Stimulated activated naive B cell treated with anti-CD40 and anti-IgM and Interleukin-4, amounts not matched to agents 10 μg/mL and 1 μg/mL and 100 μg/mL, for 72 hours (primary cell): ENCODE measurements around the gene DCK.
"Not testable (repeated sequence)": the region's sequence is repeated elsewhere in the genome, so short reads cannot be mapped to it uniquely, and the experiment has no call there.

ENCODE experiments used
- ATAC-seq, 2 donors: fragments of 150-1000 bp; cut with Tn5 transposase; replicated peaks; 2 replicates each; pipeline ENCODE4 v1.10.0; 2021; ENCODE audit warnings: moderate library complexity in 1 of 2
- DNase-seq: peaks from one replicate; pipeline ENCODE4 v3.0.0; 2021
- H3K27ac Mint-ChIP-seq: one replicate; pipeline ENCODE4 v1.8.0; 2022; ENCODE audit warnings: mild to moderate bottlenecking, mixed read lengths
- H3K27me3 Mint-ChIP-seq, 2 donors: one replicate each; pipeline ENCODE4 v1.8.0; 2022; ENCODE audit warnings: mixed read lengths in 2 of 2
- H3K36me3 Mint-ChIP-seq, 2 donors: one replicate each; pipeline ENCODE4 v1.8.0; 2022; ENCODE audit warnings: mixed read lengths in 2 of 2, mild to moderate bottlenecking in 1 of 2
- H3K4me1 Mint-ChIP-seq, 2 donors: one replicate each; pipeline ENCODE4 v1.8.0; 2022; ENCODE audit warnings: mixed read lengths in 2 of 2, mild to moderate bottlenecking in 1 of 2
- H3K4me3 Mint-ChIP-seq, 2 donors: one replicate each; pipeline ENCODE4 v1.8.0; 2022; ENCODE audit warnings: mild to moderate bottlenecking in 2 of 2, mixed read lengths in 2 of 2, moderate library complexity in 1 of 2
- H3K9me3 Mint-ChIP-seq, 2 donors: one replicate each; pipeline ENCODE4 v1.8.0; 2022; ENCODE audit warnings: mixed read lengths in 2 of 2, mild to moderate bottlenecking in 1 of 2

Gene DCK

DNA sequence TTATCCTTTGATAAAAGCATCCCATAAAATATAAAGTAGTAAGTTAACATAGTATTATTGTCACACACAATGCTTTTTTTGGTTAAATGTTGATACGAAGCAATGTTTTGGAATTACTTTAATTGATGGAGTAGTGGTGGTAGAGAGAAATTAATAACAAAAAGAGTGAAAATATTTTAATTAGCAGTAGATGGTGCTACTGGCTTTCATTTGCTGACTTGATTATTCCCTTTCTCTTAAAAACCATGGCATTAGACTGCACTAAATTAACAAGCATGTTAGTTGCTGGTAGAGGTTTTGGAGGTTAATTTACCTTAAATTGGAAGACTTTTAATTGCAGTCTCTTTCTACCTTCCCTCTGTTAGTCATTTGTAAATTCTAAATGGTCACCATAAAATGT, 8.9 kb upstream of the DCK start:
- no peak for ATAC-seq
- Mint-ChIP-seq H3K4me1 (peaks cover 2 to 10% of the 10 kb centered on the region in 2 donors), H3K9me3 (no peaks in the 10 kb centered on the region), H3K27ac (no peak overlapping the region), H3K4me3 (no peak overlapping the region), H3K36me3 (peaks cover 8 to 10% of the 10 kb centered on the region in 2 donors), H3K27me3 (no peaks in the 10 kb centered on the region)
- no peak for DNase-seq

GRCh38 chr4:70991596-70991995, 1.9 kb upstream of the DCK start:
- no peaks in the 10 kb centered on the region for H3K27me3 Mint-ChIP-seq

DNA sequence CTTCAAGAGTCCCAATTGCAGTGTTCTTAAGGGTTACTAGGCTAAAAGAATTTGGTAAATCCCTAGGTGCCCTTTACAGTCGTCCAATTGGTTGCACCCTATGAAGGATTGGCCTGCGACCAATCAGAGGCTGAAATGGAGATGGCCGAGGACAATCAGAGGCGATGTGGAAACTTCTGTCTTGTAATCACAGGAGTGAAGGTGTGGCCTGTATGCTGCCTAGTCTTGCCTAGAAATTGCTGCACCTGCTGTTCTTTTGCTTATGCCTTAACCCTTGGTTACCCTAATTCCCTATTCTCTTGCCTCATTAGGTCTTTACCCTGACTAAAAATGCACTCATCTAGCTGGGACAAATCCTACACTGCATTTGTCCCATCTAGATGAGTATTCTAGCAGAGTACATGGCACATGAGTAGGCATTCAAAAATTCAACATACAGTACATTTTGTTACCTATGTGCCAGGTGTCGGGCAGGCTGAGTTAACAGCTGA, 1.0 kb upstream of the DCK start:
- DNase-seq = no peak
- Mint-ChIP-seq H3K4me3 (peak overlapping the region; percentile 91 to 95), H3K4me1 (peaks cover 28 to 42% of the 10 kb centered on the region in 2 donors), H3K9me3 (no peaks in the 10 kb centered on the region), H3K36me3 (peaks cover 7 to 9% of the 10 kb centered on the region in 2 donors), H3K27me3 (no peaks in the 10 kb centered on the region), H3K27ac (peak overlapping the region; percentile 92)
- no peak for ATAC-seq

More at GRCh38 chr4:70991596-70991995, 1.9 kb upstream of the DCK start:
- H3K4me3 Mint-ChIP-seq = no peak overlapping the region
- ATAC-seq = no peak
- H3K27ac Mint-ChIP-seq = no peak overlapping the region
- H3K9me3 Mint-ChIP-seq = no peaks in the 10 kb centered on the region
- peaks cover 6 to 7% of the 10 kb centered on the region in 2 donors for H3K36me3 Mint-ChIP-seq
- peaks cover 20 to 34% of the 10 kb centered on the region in 2 donors for H3K4me1 Mint-ChIP-seq
- no peak for DNase-seq

- DNase-seq = no peak
- Mint-ChIP-seq H3K4me1 (peaks cover 30 to 55% of the 10 kb centered on the region in 2 donors), H3K4me3 (peak overlapping the region; percentile 91 to 95), H3K27ac (peak overlapping the region; percentile 92), H3K36me3 (peaks cover 11 to 16% of the 10 kb centered on the region in 2 donors), H3K27me3 (no peaks in the 10 kb centered on the region), H3K9me3 (no peaks in the 10 kb centered on the region)
- ATAC-seq = no peak
These were observed 569 bp downstream of the DCK start for GRCh38 chr4:70994069-70994366.

DNA sequence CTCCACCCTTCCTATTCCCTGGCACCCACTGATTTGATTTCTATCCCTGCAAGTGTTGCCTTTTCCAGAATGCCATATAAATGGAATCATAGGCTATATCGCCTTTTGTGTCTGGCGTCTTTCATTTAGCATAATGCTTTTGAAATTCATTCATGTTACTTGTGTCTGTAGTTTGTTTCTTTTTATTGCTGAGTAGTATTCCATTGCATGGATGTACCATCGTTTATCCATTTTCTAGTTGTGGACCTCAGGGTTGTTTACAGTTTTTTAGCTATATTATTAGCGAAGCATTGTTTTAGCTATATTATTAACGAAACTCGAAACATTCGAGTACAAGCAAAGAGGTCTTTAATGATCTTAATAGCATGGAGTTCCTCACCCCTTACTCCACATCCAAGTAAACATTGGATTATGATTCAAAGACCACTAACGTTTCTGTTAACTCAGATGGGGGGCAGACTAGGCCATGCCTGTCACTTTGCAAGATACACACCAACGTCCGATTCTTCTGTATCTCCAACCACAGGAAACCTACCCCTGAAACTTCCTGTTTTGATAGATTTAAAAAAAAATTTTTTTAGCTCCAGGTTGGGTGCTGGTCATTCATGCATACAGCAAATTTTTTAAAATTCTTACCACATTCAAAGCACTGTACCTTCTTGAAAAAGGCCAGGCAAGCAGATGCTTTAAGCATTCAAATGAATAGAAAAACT, 1.1 kb downstream of the DCK start:
- DNase-seq = no peak
- no peaks in the 10 kb centered on the region for H3K27me3 Mint-ChIP-seq
- H3K4me1 Mint-ChIP-seq = peaks cover 33 to 60% of the 10 kb centered on the region in 2 donors
- ATAC-seq = peak; percentile 35 to 47
- H3K9me3 Mint-ChIP-seq = peaks cover 0 to under 1% of the 10 kb centered on the region in 2 donors
- peak overlapping the region; percentile 92 for H3K27ac Mint-ChIP-seq
- H3K36me3 Mint-ChIP-seq = peaks cover 17 to 21% of the 10 kb centered on the region in 2 donors
- H3K4me3 Mint-ChIP-seq = peak overlapping the region; percentile 91 to 95

DNA sequence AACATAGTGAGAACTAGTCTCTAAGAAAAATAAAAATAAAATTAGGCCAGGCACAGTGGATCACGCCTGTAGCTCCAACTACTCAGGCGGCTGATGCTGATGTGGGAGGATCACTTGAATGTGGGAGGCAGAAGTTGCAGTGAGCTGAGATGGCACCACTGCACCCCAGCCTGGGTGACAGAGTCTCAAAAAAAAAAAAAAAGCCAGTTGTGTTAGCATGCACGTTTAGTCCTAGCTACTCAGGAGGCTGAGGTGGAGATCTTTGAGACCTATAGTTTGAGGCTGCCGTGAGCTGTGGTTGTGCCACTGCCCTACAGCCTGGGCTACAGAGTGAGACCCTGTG, 2.5 kb downstream of the DCK start:
- Mint-ChIP-seq H3K27ac (peak overlapping the region; percentile 92), H3K36me3 (peaks cover 31 to 35% of the 10 kb centered on the region in 2 donors), H3K4me3 (peak overlapping the region; percentile 91 to 95), H3K27me3 (no peaks in the 10 kb centered on the region), H3K9me3 (peaks cover 4 to 5% of the 10 kb centered on the region in 2 donors), H3K4me1 (peaks cover 43 to 75% of the 10 kb centered on the region in 2 donors)
- DNase-seq = no peak
- no peak for ATAC-seq

DNA sequence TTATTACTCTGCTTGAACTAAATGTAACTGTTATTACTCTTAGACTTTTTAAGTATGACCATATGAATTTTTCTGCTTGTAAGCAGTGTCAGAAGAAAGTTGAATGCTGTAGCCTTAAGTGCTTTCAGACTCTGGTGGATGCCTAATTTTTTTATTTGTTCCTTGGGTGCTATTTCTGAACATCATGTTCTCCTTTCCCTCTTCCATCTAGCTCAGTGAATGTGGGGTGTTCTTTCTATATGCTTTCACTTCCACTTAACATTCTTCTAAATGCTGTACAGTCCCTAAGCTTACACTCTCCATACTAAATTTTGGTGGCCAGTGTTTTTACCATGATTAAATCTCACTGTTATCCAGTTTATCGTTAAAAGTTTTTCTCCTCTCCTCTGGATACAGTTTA, 3.6 kb downstream of the DCK start:
- Mint-ChIP-seq H3K4me1 (peaks cover 48 to 83% of the 10 kb centered on the region in 2 donors), H3K9me3 (peaks cover 4 to 5% of the 10 kb centered on the region in 2 donors), H3K36me3 (peaks cover 42 to 46% of the 10 kb centered on the region in 2 donors), H3K27me3 (no peaks in the 10 kb centered on the region), H3K27ac (peak overlapping the region; percentile 92), H3K4me3 (peak overlapping the region; percentile 91 to 95)
- no peak for DNase-seq
- ATAC-seq = no peak

DNA sequence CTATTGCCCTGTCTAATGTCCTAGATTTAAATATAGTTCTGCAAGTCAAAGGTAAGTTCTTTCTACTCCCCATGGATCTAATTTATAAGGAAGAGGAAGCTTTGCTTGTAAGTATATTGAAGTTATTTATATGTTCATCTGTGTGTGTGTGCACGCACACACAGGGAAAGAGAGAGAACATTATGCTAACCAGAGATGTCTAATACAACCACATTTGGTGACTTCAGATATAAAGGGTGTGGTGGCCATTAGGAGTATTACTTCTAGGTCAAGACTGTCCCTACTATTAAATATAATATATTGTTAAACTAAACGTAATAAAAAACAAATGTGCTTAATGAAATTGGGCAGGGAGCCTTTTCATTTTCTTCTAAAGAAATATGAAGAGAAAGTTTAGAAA, 4.1 kb downstream of the DCK start:
- DNase-seq (no peak), ATAC-seq (no peak)
- peaks cover 51 to 83% of the 10 kb centered on the region in 2 donors for H3K4me1 Mint-ChIP-seq
- peak overlapping the region; percentile 91 to 95 for H3K4me3 Mint-ChIP-seq
- H3K36me3 Mint-ChIP-seq = peaks cover 46 to 51% of the 10 kb centered on the region in 2 donors
- H3K9me3 Mint-ChIP-seq = peaks cover 4 to 5% of the 10 kb centered on the region in 2 donors
- peak overlapping the region; percentile 92 for H3K27ac Mint-ChIP-seq
- H3K27me3 Mint-ChIP-seq = no peaks in the 10 kb centered on the region

DNA sequence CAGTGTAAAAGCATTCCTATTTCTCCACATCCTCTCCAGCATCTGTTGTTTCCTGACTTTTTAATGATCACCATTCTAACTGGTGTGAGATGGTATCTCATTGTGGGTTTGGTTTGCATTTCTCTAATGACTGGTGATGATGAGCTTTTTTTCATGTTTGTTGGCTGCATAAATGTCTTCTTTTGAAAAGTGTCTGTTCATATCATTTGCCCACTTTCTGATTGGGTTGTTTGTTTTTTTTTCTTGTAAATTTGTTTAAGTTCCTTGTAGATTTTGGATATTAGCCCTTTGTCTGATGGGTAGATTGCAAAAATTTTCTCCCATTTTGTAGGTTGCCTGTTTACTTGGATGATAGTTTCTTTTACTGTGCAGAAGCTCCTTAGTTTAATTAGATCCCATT, 6.2 kb downstream of the DCK start:
- Mint-ChIP-seq H3K27ac (peak overlapping the region; percentile 86), H3K4me1 (peaks cover 68 to 95% of the 10 kb centered on the region in 2 donors), H3K36me3 (peaks cover 49 to 72% of the 10 kb centered on the region in 2 donors)
- H3K4me3 Mint-ChIP-seq, DNase-seq, H3K27me3 Mint-ChIP-seq, ATAC-seq, H3K9me3 Mint-ChIP-seq: not testable (repeated sequence)

DNA sequence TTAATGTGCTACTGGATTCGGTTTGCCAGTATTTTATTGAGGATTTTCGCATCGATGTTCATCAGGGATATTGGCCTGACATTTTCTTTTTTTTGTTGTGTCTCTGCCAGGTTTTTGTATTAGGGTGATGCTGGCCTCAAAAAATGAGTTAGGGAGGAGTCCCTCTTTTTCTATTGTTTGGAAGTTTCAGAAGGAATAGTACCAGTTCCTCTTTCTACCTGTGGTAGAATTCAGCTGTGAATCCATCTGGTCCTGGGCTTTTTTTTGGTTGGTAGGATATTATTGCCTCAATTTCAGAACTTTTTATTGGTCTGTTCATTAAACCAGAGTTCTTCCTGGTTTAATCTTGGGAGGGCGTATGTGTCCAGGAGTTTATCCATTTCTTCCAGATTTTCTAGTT, 7.9 kb downstream of the DCK start:
- H3K27ac Mint-ChIP-seq = peak overlapping the region; percentile 79
- H3K4me1 Mint-ChIP-seq = peaks cover 66 to 88% of the 10 kb centered on the region in 2 donors
- not testable (repeated sequence) for H3K4me3 Mint-ChIP-seq, DNase-seq, H3K9me3 Mint-ChIP-seq, H3K27me3 Mint-ChIP-seq, ATAC-seq
- H3K36me3 Mint-ChIP-seq = peaks cover 47 to 69% of the 10 kb centered on the region in 2 donors

DNA sequence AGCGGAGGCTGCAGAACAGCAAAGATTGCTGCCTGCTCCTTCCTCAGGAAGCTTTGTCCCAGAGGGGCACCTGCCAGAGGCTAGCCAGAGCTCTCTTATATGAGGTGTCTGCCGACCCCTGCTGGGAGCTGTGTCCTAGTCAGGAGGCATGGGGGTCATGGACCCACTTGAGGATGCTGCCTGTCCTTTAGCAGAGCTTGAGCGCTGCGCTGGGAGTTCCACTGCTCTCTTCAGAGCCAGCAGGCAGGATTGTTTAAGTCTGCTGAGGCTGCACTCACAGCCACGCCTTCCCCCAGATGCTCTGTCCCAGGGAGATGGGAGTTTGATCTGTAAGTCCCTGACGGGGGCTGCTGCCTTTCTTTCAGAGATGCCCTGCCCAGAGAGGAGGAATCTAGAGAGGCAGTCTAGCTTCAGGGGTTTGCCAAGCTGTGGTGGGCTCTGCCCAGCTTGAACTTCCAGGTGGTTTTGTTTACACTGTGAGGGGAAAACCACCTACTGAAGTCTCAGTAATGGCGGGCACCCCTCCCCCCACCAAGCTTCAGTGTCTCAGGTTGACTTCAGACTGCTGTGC, 10.9 kb downstream of the DCK start:
- H3K9me3 Mint-ChIP-seq = peaks cover 4 to 5% of the 10 kb centered on the region in 2 donors
- no peaks in the 10 kb centered on the region for H3K27me3 Mint-ChIP-seq
- peaks cover 64 to 90% of the 10 kb centered on the region in 2 donors for H3K4me1 Mint-ChIP-seq
- ATAC-seq (peak; percentile 66 to 70), DNase-seq (peak; percentile 65)
- peaks cover 39 to 62% of the 10 kb centered on the region in 2 donors for H3K36me3 Mint-ChIP-seq
- H3K27ac Mint-ChIP-seq = peak overlapping the region; percentile 88
- H3K4me3 Mint-ChIP-seq = peak overlapping the region; percentile 55 to 73

- peak overlapping the region; percentile 88 for H3K27ac Mint-ChIP-seq
- peak overlapping the region; percentile 55 to 73 for H3K4me3 Mint-ChIP-seq
- H3K9me3 Mint-ChIP-seq, H3K27me3 Mint-ChIP-seq, DNase-seq, ATAC-seq: not testable (repeated sequence)
- H3K4me1 Mint-ChIP-seq = peaks cover 66 to 90% of the 10 kb centered on the region in 2 donors
- peaks cover 33 to 55% of the 10 kb centered on the region in 2 donors for H3K36me3 Mint-ChIP-seq
These were observed 11.6 kb downstream of the DCK start for GRCh38 chr4:71005025-71005424.

DNA sequence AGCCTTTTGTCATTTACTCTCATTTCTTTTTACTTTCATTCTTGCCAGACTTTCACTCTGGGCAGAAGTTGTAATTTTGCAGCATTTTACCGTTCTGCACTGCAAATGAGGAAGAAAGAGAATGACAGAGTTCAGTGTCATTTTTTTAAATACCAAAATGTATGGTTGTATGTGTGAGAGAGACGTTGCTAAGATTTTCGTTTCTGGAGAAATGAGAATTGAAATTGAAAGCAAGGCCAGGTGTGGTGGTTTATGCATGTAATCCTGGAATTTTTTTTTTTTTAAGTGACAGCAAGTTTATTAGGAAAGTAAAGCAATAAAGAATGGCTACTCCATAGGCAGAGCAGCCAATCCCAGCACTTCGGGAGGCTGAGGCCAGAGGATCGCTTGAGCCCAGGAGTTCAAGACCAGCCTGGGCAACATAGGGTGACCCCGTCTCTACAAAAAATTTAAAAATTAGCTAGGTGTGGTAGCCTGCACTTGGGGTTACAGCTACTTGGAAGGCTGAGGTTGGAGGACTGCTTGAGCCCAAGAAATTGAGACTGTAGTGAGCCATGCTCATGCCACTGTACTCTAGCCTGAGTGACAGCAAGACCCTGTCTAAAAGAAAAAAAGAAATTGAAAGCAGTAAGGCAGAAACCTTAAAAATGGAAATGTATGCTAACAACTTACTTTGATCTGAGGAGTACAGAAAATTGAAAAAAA, 12.9 kb downstream of the DCK start:
- Mint-ChIP-seq H3K36me3 (peaks cover 19 to 42% of the 10 kb centered on the region in 2 donors), H3K4me3 (peak overlapping the region; percentile 58 to 60), H3K27me3 (no peaks in the 10 kb centered on the region), H3K9me3 (no peaks in the 10 kb centered on the region), H3K4me1 (peaks cover 56 to 77% of the 10 kb centered on the region in 2 donors), H3K27ac (peak overlapping the region; percentile 90)
- peak; percentile 87 to 91 for ATAC-seq
- peak; percentile 15 for DNase-seq

- Mint-ChIP-seq H3K4me1 (peaks cover 43 to 66% of the 10 kb centered on the region in 2 donors), H3K27ac (peak overlapping the region; percentile 88), H3K27me3 (no peaks in the 10 kb centered on the region), H3K4me3 (no peak overlapping the region), H3K36me3 (peaks cover 16 to 35% of the 10 kb centered on the region in 2 donors), H3K9me3 (no peaks in the 10 kb centered on the region)
- DNase-seq (no peak), ATAC-seq (no peak)
These were observed 14.7 kb downstream of the DCK start for GRCh38 chr4:71008196-71008595.
